Glutamatergic neuron (in vitro differentiated cells): ENCODE data around the gene PDZD4. TPM values are rescaled to one million over a fixed set of nuclear protein-coding genes. Genes with fewer than 3 reads are reported as not detected.

Experiments
- DNase-seq: peaks from one replicate; pipeline ENCODE4 v3.0.0; 2022
- H3K27ac Mint-ChIP-seq: one replicate; pipeline ENCODE4 v1.8.0; 2020; ENCODE audit warnings: mild to moderate bottlenecking, mixed read lengths, inconsistent platforms; ENCODE audit not compliant: unreplicated experiment
- H3K27me3 Mint-ChIP-seq: one replicate; pipeline ENCODE4 v1.8.0; 2020; ENCODE audit warnings: mild to moderate bottlenecking, moderate library complexity, mixed read lengths, inconsistent platforms; ENCODE audit not compliant: unreplicated experiment
- H3K36me3 Mint-ChIP-seq: one replicate; pipeline ENCODE4 v1.8.0; 2020; ENCODE audit warnings: mild to moderate bottlenecking, mixed read lengths, inconsistent platforms; ENCODE audit not compliant: unreplicated experiment
- H3K4me1 Mint-ChIP-seq: one replicate; pipeline ENCODE4 v1.8.0; 2020; ENCODE audit warnings: mild to moderate bottlenecking, low read depth, mixed read lengths, inconsistent platforms; ENCODE audit not compliant: unreplicated experiment
- H3K4me3 Mint-ChIP-seq: one replicate; pipeline ENCODE4 v1.8.0; 2020; ENCODE audit warnings: mild to moderate bottlenecking, mixed read lengths, inconsistent platforms; ENCODE audit not compliant: unreplicated experiment
- H3K9me3 Mint-ChIP-seq: one replicate; pipeline ENCODE4 v1.8.0; 2020; ENCODE audit warnings: mild to moderate bottlenecking, moderate library complexity, mixed read lengths, inconsistent platforms; ENCODE audit not compliant: unreplicated experiment
- total RNA-seq: library from RNA; stranded (reverse); fragmentation: NEBNext Ultra II Directional; extraction: Animal tissue kit (Norgen Biotek cat#: 25700); gene quantifications from one replicate; pipeline ENCODE4 v1.2.1, GENCODE V29; 2021; ENCODE audit not compliant: unreplicated experiment
- TF ChIP-seq, protein P1 (sequence below): fragments of 200-600 bp; sonication (generic); IDR thresholded peaks from one replicate; pipeline ENCODE4 v1.5.0; 2021; ENCODE audit not compliant: partially characterized antibody, unreplicated experiment

The PDZD4 gene
- total RNA-seq, 1 donor from 2014 or later: 41.8 TPM

- Mint-ChIP-seq H3K4me1 (no peaks in the 10 kb centered on the region), H3K9me3 (no peaks in the 10 kb centered on the region), H3K27me3 (no peaks in the 10 kb centered on the region), H3K4me3 (no peak overlapping the region), H3K27ac (no peak overlapping the region), H3K36me3 (no peaks in the 10 kb centered on the region)
- DNase-seq: peak; percentile 5
- TF ChIP-seq, protein P1, sequence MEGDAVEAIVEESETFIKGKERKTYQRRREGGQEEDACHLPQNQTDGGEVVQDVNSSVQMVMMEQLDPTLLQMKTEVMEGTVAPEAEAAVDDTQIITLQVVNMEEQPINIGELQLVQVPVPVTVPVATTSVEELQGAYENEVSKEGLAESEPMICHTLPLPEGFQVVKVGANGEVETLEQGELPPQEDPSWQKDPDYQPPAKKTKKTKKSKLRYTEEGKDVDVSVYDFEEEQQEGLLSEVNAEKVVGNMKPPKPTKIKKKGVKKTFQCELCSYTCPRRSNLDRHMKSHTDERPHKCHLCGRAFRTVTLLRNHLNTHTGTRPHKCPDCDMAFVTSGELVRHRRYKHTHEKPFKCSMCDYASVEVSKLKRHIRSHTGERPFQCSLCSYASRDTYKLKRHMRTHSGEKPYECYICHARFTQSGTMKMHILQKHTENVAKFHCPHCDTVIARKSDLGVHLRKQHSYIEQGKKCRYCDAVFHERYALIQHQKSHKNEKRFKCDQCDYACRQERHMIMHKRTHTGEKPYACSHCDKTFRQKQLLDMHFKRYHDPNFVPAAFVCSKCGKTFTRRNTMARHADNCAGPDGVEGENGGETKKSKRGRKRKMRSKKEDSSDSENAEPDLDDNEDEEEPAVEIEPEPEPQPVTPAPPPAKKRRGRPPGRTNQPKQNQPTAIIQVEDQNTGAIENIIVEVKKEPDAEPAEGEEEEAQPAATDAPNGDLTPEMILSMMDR: no peak
Measured at GRCh38 chrX:153763298-153763932, 66.9 kb downstream of the PDZD4 start.

DNA sequence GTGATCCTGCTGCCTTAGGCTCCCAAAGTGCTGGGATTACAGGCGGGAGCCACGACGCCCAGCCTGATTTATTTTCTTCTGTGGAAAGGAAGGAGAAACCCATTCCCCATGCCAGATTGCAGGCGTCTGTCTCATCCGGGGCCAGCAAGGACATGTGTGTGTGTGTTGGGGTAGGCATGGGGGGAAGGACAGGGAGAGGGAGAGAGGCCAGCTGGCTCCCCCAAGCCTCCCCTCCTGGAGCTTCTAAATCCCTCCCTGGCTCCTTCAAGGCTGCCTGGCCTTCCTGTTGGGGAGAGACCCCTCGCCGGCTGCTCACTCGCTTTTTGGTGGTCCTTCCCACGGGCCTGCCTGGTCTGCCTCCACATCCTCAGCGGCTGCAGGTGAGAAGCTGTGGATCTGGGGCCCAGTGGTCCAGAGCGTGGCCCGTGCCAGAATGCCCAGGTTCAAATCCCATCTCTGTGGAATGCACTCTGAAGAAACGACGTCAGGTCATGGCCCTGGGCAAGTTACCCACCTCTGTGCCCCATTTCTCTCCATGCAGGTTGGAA, 67.6 kb downstream of the PDZD4 start:
- Mint-ChIP-seq H3K4me1 (no peaks in the 10 kb centered on the region), H3K27me3 (no peaks in the 10 kb centered on the region), H3K9me3 (no peaks in the 10 kb centered on the region), H3K36me3 (no peaks in the 10 kb centered on the region), H3K27ac (no peak overlapping the region), H3K4me3 (no peak overlapping the region)
- DNase-seq: peak; percentile 5
- TF ChIP-seq, protein P1: no peak

- H3K27me3 Mint-ChIP-seq: no peaks in the 10 kb centered on the region
- DNase-seq: no peak
- TF ChIP-seq, protein P1: no peak
- no peaks in the 10 kb centered on the region for H3K9me3 Mint-ChIP-seq
- H3K27ac Mint-ChIP-seq: no peak overlapping the region
- no peak overlapping the region for H3K4me3 Mint-ChIP-seq
- no peaks in the 10 kb centered on the region for H3K36me3 Mint-ChIP-seq
- H3K4me1 Mint-ChIP-seq: no peaks in the 10 kb centered on the region
Measured at GRCh38 chrX:153761863-153762262, 68.5 kb downstream of the PDZD4 start.

DNA sequence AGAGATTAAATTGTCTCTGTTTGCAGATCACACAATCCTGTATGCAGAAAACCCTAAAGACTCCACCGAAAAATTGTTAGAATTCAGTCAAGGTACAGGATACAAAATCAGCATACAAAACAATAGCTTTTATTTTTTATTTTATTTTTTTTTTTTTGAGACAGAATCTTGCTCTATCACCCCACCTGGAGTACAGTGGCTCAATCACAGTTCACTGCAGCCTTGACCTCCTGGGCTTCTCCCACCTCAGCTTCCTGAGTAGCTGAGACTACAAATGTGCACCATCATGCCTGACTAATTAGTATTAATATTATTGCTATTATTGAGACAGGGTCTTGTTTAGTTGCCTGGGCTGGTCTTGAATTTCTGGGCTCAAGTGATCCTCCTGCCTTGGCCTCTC, 75.2 kb downstream of the PDZD4 start:
- Mint-ChIP-seq H3K27ac (no peak overlapping the region), H3K4me3 (no peak overlapping the region), H3K27me3 (no peaks in the 10 kb centered on the region), H3K9me3 (no peaks in the 10 kb centered on the region), H3K4me1 (no peaks in the 10 kb centered on the region), H3K36me3 (peaks cover 5% of the 10 kb centered on the region)
- TF ChIP-seq, protein P1: no peak
- no peak for DNase-seq

Other genes with a start within 250 kb of the PDZD4 start
- 28.9 TPM for gene CCNQ, start 231.4 kb downstream of the PDZD4 start, total RNA-seq
- 0.61 TPM for gene DUSP9, start 183.3 kb downstream of the PDZD4 start, total RNA-seq
- gene PNCK, start 156.7 kb downstream of the PDZD4 start, total RNA-seq: 4.3 TPM
- gene SLC6A8, start 142.6 kb downstream of the PDZD4 start, total RNA-seq: 108 TPM
- 155 TPM for gene BCAP31, start 106.2 kb downstream of the PDZD4 start, total RNA-seq
- gene ABCD1, start 105.7 kb downstream of the PDZD4 start, total RNA-seq: 13.5 TPM
- gene PLXNB3, start 66.3 kb downstream of the PDZD4 start, total RNA-seq: 5.8 TPM
- gene SRPK3, start 49.5 kb downstream of the PDZD4 start, total RNA-seq: not detected
- gene IDH3G, start 36.2 kb downstream of the PDZD4 start, total RNA-seq: 56.7 TPM
- 277 TPM for gene SSR4, start 35.9 kb downstream of the PDZD4 start, total RNA-seq
- gene L1CAM, start 55.6 kb upstream of the PDZD4 start, total RNA-seq: 925 TPM
- gene AVPR2, start 74.1 kb upstream of the PDZD4 start, total RNA-seq: not detected
- gene ARHGAP4, start 95.7 kb upstream of the PDZD4 start, total RNA-seq: 33.5 TPM
- 129 TPM for gene NAA10, start 104.5 kb upstream of the PDZD4 start, total RNA-seq
- gene RENBP, start 114.1 kb upstream of the PDZD4 start, total RNA-seq: 16.1 TPM
- gene HCFC1, start 141.3 kb upstream of the PDZD4 start, total RNA-seq: 84.0 TPM
- gene TMEM187, start 142.2 kb upstream of the PDZD4 start, total RNA-seq: 6.7 TPM
- gene IRAK1, start 189.4 kb upstream of the PDZD4 start, total RNA-seq: 60.3 TPM